GM19351 (cell line): ENCODE data around the gene VEGFB.
"Not testable (repeated sequence)": the region's sequence is repeated elsewhere in the genome, so short reads cannot be mapped to it uniquely, and the experiment has no call there.

ENCODE experiments used
- ATAC-seq: cut with Tn5 transposase; IDR thresholded peaks from one replicate; pipeline ENCODE4 v1.9.1; 2021; ENCODE audit warnings: mild to moderate bottlenecking, moderate library complexity; ENCODE audit not compliant: unreplicated experiment

VEGFB gene

GRCh38 chr11:64245797-64246620 is 11.6 kb downstream of the VEGFB start:
- no peak for ATAC-seq

- not testable (repeated sequence) for ATAC-seq
Measured at GRCh38 chr11:64246621-64246870, 12.2 kb downstream of the VEGFB start.

DNA sequence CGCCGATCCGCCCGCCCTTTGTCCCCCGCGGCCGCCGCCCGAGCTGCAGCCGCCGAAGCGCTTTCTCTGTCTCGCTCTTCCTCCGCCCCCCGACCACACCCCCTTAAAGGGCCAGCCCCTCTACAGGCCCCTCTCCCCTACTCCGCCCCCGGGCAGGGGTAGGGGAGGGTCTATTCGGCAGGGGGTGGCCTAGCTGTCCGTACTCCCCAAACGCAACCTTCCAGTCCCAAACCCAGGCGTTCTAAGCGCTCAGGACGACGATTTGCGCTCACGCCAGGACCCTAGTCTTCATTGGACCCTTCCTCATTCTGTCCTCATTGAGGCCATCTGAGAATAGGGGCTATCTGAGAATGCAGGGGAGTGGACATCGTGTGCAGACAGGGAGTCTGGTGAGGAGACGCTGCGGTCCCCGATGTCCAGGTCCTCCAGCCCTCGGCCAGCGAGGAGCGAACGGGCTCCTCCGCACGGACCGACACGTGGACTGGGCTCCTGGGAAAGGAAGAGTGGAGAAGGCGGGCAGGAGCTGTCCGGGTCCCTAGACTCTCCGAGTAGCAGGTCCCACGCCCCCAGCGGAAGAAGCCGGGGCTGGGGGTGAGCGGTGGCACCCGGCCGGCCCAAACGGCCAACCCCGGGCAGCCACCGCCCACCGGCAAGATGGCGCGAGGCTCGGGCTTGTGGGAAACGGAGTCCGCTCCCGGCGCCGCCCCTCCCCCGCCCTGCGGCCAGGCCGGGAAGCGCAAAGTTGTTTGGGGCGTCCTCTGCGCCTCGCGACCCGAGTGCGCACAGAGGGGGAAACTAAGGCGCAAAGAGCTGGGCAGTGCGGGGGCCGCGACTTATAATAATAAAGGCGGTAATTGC is 12.7 kb downstream of the VEGFB start, which contains the start of gene PPP1R14B:
PPP1R14B (minus strand) TSS at position 73 of the 858 bp plus-strand sequence. CDS start 270 bp downstream, outside the sequence.
- ATAC-seq, result peak; percentile 35

GRCh38 chr11:64247729-64248531 is 13.5 kb downstream of the VEGFB start:
- no peak for ATAC-seq

GRCh38 chr11:64248578-64248977 is 14.2 kb downstream of the VEGFB start:
- no peak for ATAC-seq

GRCh38 chr11:64249038-64249437 is 14.7 kb downstream of the VEGFB start:
- ATAC-seq, result no peak

DNA sequence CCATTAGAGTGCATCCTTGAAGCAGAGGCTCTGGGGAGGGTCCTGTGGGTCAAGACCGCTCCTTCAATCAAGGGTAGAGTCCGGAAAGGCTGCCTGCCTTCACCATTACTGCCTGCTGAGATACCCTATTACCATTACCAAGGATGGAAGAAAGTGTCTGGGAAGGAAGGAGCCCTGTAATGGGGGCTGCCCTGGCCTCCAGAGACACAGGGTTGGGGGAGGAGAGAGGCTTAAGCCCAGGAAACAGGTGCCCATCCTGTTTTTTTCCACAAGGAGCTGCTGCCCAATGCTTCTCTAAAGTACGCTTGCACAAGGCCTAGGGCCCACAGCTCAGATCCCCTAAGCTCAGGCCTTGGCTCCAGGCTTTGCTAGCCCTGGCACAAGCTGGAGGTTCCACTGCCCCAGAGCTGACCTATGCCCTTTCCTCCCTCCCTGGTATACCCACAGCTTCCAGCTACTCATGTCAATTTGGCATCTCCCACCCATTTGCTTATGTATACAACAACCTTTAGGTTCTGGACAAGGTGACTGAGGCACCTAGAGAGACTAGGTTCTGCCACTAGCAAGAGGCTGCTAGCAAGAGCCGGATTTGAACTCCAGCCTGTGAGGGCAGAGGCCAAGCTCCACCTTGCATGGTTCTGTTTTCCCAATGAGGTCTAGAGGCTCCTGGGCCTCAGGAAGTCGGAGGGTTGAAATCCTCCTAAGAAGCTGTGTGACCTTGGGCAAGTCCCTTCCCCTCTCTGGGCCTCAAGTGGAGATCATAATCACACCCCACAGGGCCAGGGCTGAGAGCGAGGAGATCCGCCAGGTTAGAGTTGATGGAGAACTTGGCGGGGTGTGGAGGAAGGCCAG is 15.4 kb downstream of the VEGFB start:
- no peak for ATAC-seq

- ATAC-seq, result no peak
Measured at GRCh38 chr11:64250415-64251015, 16.1 kb downstream of the VEGFB start.

- ATAC-seq, result peak; percentile 53
Measured at GRCh38 chr11:64251016-64251752, 16.8 kb downstream of the VEGFB start, which contains the start of gene PLCB3. Gene PLCB3, plus strand, starts transcription at chr11:64251530. Its CDS starts 120 bp downstream, at chr11:64251650.

DNA sequence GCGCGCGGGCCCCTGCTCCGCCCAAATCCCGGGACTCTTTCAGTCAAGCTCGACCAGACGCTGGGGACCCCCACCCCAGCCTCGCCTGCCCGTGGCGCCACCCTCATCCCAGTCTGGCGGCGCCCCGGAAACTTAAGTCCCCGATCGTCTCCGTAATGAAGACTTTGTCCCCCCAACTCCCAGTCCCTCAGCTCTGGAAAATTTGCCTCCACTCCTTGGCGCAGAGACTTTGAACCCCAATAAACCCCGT is 17.3 kb downstream of the VEGFB start:
- ATAC-seq, result no peak

DNA sequence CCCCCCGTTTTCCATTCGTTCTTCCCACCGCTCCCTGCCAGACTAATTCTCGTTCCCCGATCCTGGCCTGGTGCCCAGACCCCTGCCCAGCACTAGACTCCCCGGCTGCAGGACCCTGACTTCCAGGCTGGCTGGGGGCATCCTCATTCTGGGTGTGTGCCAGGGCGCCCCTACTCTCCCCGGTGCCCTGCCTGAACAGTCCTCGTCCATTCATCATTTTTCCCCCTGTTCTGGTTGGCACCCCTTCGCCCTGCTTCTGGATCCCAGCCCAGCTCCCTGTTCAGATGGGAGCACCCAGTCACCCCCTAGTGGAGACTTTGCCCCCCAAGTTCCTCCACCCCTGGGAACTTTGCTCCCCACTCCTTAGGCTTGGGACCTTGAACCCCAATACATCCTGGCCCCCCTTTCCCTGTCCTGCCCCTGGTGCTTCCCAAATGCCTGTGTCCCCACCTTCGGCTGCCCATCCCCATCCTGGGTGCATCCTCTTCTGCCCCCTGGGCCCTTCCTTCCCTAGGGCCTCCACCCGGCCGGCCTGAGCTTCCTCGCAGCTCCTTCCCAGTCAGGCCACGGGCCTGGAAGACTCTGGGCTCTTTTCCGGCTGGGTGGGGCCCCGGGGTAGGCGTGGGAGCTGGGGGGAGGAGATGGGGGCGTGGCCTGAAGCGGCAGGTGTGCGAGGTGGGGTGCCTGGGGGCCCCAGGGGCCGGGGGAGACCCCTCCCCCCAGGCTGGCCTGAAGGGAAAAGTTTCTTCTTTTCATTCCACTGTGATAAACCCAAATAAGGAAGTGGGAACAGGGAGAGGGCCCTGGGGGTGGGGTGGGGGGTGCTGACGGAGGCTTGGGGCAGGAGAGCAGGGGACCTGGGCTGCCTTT is 17.9 kb downstream of the VEGFB start:
- no peak for ATAC-seq

- no peak for ATAC-seq
Measured at GRCh38 chr11:64253043-64253442, 18.7 kb downstream of the VEGFB start.

GRCh38 chr11:64253481-64253880 is 19.1 kb downstream of the VEGFB start:
- ATAC-seq, result no peak

DNA sequence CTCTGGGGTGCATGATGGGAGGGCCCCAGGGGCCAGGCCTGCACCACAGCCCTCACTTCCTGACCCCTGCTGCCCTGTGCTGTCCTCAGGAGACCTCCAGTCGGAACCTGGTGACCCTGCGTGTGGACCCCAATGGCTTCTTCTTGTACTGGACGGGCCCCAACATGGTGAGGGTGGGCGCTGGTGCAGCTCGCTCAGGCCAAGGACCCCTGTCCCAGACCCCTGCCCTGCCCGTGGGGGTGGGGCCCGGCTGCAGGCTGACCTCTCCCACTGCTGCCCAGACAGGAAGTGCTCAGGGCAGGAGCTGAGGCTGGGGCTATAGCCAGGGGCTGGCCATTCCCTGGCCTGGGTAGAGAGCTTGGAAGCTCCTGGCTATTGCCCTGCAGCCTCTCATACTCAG is 19.9 kb downstream of the VEGFB start:
- no peak for ATAC-seq

GRCh38 chr11:64255135-64256128 is 21.0 kb downstream of the VEGFB start:
- no peak for ATAC-seq

DNA sequence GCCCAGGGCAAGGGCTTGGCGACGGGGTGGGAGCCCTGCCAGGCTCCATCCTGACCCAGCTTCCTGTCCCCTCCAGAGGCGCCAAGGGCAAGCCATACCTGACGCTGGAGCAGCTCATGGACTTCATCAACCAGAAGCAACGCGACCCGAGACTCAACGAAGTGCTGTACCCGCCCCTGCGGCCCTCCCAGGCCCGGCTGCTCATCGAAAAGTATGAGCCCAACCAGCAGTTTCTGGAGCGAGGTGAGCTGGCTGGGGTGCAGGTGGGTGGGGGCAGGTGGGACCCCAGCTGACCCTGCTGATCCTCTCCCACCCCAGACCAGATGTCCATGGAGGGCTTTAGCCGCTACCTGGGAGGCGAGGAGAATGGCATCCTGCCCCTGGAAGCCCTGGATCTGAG is 21.9 kb downstream of the VEGFB start:
- no peak for ATAC-seq

DNA sequence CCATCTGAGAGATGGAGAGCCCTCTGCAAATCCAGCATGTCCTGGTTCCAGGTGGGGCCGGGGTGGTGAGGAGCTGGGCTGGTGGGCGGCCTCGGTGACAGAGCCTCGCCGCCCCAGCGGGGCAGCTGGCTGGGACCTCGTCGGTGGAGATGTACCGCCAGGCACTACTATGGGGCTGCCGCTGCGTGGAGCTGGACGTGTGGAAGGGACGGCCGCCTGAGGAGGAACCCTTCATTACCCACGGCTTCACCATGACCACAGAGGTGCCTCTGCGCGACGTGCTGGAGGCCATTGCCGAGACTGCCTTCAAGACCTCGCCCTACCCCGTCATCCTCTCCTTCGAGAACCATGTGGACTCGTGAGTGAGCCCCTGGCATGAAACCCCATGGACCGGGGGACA is 24.0 kb downstream of the VEGFB start:
- no peak for ATAC-seq
